GM18858 (cell line): ENCODE data around the gene NAA10.

Experiments used
- ATAC-seq: cut with Tn5 transposase; IDR thresholded peaks from one replicate; pipeline ENCODE4 v1.9.1; 2021; ENCODE audit not compliant: unreplicated experiment

Gene NAA10

DNA sequence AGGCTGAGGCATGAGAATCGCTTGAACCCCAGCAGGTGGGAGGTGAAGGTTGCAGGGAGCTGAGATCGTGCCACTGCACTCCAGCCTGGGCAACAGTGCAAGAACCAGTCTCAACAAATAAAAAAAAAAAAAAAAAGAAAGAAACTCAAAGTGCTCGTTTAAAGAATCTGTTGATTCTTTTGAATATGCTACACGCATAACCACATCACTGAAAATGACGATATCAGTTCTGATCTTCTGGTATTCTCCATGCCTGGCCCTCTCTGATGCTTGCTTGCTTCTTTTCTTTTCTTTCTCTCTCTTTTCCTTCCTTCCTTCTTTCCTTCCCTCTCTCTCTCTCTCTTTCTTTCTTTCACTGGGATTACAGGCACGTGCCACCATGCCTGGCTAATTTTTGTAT lies 23.0 kb downstream of the NAA10 start:
- no peak for ATAC-seq

DNA sequence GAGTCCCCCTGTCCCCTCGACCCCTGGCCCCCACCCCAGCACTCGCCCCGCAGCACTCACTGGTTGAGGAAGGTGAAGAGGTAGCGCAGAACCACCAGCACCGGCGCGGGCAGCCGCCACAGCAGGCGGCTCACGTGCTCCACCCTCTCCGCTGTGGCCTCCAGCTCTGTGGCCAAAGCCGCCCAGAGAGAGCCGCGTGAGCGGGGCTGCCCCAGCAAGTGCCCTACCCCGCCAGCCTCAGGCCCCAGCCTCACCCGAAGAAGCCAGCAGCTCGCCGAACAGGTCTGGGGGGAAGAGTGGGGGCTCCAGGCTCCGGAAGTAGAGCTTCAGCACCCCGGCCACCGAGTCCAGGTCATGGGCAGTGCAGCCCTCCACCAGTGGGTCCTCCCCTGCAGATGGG lies 24.4 kb downstream of the NAA10 start:
- ATAC-seq, result no peak

DNA sequence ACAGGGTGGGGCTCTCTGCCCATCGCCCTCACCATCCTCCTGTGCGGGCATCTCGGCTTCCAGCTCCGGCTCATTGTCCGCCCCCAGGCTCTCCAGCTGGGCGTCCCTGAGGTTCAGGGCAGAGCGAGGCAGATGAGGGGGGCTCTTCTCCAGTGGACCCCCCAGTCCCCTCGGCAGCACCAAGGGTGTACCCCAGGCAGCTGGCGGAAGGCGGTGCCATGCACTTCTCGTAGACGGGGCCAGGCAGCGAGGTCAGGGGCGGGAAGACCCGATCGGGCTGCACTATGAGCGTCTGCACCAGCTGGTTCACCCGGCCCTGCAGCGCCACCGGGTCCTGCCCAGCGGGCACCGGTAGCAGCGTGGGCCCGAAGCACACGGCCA lies 24.9 kb downstream of the NAA10 start:
- no peak for ATAC-seq

DNA sequence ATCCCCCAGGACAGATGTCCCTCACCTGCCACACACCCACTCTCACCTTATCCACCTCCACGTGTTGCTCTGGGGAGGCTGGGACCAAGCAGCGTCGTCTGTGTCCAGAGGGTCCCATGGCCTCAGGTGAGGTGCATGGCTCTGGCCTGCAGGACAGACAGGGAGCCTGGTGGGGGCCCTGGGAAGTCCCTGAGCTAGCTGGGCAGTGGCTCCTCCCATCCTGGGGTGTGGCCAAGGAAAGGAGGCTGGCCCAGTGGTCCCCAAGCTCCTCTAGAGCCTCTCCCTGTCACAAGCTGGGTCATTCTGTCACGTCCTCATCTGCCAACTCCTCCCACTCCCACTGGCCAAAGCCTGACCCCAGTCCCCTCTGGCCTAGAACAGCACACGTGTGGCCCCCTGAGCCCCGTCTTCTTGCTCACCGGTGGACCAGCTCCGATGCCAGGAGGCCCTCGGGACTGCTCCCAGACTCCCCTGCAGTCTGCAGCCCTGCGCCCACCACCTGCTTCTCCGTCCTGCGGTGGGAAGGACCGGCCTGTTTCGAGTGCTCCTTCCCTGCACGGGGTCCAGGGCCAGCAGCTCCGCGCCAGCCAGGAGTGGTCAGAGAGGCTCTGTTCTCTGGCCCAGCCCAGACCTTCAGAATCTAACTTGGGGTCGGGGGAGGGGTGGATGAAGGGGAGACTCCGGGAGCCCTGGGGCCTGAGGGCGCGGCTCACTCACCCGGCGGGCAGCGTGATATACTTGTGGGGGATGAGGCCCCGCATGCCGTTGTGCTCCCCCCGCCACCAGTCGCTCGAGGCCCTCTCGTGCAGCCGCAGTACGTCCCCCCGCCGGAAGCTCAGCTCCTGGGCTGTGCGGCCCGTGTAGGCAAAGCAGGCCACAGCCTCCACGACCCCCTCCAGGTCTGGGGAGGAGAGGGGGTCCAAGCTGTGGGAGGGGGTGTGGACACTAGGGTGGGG lies 25.5 kb downstream of the NAA10 start:
- no peak for ATAC-seq

DNA sequence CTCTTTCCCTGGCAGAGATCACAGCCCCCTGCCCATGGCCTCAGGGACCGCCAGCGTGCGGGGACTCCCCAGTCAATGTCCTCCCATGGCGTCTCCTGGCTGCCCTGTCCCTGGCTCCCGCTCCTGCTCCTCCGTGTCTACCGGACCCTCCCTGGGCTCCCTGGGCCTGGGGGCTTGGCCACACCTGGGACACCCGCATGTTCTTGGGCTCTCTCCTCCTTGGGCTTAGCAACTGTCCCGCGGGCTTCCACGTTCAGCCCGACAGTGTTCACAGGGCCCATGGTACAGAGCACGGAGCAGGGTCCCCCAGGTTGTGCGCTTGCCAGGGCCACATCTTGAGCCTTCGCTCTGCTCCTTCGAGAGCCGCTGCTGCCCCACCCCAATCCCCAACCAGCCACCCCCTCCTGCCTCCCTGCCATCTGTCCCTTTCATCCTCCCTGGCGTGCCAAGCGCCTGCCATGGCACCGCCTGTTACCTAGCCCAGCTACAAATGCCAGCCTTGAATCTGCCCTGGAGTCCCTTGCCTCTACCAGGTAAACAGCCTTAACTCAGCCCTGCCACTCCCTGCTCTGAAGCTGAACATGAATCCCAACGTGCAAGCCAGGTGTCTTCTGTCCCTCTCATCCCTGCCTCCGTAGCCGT lies 26.5 kb downstream of the NAA10 start:
- ATAC-seq, result no peak

DNA sequence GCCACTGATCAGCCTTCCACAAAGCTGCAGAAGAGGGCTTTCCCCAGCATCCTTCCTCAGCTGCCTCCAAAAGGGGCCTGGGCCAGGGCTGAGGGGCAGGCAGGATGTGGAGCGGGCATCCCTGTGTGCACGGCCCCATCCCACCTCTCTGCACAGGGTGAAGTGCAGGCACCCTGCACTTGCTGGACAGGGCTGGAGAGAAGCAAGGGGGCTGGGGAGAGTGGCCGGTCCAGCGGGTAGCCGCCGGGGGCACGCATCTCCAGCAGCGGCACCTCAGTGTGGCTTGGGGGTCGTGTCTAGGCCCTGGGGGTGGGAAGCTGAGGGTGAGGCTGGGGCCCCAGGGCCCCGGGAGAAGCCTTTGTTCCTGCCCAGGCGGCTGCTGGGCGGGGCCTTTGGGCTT lies 27.4 kb downstream of the NAA10 start:
- ATAC-seq, result no peak

DNA sequence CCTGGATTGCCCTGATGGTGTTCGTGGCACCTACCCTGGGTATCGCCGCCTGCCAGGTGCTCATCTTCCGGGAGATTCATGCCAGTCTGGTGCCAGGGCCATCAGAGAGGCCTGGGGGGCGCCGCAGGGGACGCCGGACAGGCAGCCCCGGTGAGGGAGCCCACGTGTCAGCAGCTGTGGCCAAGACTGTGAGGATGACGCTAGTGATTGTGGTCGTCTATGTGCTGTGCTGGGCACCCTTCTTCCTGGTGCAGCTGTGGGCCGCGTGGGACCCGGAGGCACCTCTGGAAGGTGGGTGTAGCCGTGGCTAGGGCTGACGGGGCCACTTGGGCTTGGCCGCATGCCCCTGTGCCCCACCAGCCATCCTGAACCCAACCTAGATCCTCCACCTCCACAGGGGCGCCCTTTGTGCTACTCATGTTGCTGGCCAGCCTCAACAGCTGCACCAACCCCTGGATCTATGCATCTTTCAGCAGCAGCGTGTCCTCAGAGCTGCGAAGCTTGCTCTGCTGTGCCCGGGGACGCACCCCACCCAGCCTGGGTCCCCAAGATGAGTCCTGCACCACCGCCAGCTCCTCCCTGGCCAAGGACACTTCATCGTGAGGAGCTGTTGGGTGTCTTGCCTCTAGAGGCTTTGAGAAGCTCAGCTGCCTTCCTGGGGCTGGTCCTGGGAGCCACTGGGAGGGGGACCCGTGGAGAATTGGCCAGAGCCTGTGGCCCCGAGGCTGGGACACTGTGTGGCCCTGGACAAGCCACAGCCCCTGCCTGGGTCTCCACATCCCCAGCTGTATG lies 28.5 kb downstream of the NAA10 start:
- no peak for ATAC-seq

DNA sequence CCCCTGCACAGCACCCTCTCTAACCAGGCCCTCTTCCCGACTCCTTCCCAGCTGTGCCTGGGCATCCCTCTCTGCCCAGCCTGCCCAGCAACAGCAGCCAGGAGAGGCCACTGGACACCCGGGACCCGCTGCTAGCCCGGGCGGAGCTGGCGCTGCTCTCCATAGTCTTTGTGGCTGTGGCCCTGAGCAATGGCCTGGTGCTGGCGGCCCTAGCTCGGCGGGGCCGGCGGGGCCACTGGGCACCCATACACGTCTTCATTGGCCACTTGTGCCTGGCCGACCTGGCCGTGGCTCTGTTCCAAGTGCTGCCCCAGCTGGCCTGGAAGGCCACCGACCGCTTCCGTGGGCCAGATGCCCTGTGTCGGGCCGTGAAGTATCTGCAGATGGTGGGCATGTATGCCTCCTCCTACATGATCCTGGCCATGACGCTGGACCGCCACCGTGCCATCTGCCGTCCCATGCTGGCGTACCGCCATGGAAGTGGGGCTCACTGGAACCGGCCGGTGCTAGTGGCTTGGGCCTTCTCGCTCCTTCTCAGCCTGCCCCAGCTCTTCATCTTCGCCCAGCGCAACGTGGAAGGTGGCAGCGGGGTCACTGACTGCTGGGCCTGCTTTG lies 29.2 kb downstream of the NAA10 start:
- ATAC-seq, result no peak

DNA sequence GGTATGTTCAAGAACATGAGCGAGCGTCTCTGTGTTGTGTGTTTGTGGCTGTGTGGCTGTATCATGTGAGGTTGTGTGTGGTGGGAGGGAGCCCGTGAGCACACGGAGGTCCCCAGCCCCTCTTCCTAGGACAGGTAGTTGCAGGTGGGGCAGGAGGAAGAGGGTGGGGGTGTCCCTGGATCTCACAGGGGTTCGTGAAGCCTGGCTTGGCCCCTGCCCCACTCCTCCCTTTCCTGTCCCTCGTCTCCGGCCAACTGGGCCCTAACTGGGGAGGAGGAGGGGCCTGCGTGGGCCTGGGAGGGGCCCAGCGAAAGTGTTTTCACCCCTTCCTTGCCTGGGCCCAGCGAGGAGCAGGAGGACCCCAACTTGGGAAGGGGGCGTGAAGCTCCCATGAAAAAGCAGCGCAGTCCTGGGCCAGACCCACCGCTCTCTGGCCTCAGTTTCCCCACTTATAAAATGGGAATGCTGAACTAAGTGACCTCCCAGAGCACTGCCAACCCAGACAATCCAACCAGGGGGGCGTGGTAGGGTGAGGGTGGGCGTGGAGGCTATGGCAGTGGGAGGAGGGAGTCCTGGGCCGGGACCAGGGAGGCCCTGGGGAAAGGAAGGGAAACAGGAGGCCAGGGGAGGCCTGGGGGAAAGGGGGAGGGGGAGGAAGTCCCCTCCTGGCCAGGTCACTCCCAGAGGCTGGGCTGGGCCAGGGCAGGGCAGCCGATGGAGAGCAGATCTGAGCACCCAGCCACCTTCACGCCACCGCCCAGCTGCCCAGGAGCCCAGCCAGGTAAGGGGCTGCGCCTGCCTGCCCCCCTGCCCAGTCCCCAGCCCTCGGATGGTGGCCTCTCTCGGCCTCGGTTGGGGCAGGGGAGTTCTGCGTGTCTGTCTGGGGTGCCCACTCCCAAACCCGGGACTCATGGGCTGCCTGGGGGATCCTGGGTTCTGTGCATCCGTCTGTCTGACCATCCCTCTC lies 30.6 kb downstream of the NAA10 start, which contains the start of gene AVPR2:
Gene AVPR2 (plus strand): TSS at position 683 of the 967 bp plus-strand sequence. CDS start 473 bp downstream, outside the sequence.
- ATAC-seq, result no peak

DNA sequence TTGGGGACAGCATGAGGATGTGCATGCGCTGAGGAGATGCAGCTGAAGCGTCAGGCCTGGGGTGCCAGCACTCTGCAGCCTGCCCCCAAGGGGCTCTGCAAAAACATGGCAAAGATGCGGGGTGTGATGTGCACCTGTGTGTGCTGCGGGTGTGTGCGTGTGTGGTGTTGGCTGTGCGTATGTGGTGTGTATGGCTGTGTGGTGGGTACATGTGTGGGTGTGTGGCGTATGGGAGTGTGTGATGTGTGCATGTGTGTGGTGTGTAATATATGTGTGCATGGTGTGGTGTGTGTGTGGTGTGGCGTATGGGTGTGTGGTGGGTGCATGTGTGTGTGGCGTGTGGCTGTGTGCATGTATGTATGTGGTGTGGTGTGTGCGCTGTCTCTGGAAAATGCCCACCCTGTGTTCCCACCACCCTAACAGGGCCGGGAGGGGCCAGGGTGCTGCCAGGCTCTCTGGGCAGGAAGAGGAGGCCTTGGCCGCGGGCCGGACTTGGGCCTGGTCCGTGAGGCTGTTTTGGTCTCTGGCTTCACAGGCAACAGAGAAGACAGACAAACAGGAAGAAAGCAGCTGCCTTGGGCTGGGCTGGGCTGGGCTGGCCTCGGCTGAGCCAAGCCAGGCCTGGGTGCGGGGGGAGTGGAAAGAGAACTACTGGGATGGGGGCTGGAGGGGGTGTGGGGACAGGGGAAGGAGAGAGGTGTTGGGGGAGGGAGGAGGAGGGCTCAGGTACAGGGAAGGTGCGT lies 31.4 kb downstream of the NAA10 start:
- no peak for ATAC-seq

DNA sequence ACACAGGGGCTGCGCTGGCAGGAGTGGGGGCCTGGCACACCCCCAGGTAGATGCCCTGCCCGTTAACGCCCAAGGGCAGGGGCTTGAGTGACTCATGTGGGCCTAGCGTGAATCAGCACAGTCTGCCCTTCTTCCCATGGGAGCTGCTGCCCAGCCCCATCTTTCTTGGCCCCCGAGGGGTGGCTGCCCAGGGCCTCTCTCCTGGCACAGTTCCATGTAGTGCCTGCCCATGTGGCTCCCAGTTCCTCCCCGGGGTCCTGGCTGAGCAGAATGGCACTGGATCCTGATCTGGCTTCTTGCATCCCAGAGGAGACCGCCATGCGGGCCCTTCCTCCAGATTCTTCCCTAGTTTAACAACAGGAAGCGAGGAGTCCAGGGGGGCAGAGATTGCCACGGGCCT lies 32.5 kb downstream of the NAA10 start:
- ATAC-seq, result no peak

DNA sequence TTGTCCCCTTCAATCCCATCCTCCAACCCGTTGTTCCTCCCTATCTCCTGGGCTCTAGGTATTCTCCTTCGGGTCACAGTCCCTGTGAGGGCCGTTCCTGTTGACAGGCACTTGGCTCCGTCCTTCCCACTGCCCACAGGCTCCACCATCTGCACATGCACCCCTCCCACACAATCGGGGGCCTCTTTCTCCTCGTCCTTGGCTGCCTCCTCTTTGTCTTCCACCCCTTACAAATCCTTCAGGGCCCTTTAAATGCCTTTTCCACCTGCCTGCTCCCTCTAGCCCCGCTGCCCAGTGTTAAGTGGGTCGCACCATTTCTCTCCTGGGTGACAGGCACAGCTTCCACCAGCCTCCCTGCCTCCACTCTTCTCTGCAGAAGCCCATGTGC lies 33.1 kb downstream of the NAA10 start:
- no peak for ATAC-seq

DNA sequence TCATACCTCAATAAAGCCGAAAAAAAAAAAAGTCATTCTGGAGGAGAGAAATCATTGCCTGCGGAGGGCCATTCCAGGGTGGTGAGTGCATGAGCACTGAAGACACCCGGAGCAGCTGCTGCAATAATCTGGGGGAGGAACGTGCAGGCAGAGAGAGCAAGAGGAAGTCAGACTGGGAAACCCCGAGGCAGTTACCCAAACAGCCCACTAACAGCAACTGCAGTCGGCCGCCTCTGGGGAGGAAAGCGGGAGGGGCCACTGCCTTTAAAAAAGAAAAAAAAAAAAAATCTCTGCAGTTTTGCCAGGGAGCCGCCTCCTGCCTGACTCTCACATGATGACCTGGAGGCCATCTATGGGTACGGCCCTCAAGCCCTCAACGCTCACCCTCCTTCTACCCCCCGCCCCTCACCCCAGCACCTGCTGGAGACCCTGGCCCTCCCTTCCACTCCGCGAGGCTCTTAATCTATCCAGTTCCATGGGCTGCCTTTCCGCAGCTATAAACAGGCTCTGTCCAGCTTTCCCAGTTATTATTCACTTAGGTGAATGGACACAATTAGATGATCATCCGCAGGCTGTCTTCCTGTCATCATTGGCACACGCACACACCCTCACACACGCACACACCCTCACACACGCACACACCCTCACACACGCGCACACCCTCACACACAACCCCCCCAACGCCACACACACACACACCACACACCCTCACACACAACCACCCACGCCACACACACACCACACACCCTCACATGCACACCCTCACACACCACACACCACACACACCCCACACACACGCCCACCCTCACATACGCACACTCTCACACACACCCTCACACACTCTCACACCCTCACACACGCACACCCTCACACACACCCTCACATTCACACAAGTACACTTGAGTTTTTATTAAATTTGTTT lies 33.7 kb downstream of the NAA10 start:
- peak; percentile 65 for ATAC-seq

DNA sequence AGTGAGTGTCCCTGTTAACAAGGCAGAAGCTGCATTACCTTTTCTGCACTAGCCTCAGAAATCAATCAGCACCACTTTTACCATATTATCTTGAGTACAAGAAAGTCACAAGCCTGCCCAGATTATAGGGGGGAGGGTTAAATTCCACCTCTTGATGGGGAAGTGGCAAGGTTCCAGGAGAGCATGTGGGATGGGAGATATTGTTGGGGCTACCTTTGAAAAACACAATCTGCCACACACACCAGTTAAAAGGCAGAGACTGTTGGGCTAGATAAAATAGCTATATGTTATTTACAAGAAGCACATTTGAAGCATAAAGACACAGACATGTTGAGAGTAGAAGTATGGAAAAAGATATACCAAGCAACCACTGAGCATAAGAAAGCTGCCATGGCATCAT lies 36.9 kb downstream of the NAA10 start:
- no peak for ATAC-seq

DNA sequence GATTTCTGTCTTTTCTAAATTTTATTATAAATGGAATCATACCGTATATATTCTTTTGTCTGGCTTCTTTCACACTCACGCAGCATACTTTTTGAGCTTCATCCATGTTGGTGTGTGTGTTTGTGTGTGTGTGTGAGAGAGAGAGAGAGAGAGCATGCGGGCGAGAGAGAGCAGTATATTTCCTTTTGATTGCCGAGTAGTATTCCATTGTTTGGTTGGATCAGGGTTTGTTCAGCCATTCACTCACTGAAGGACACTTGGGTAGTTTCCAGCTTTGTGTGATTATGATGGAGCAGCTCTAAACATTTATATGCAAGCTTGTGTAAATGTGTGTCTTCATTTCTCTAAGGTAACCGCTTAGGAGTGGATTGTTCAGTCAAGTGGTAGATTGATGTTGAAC lies 45.7 kb downstream of the NAA10 start:
- no peak for ATAC-seq

DNA sequence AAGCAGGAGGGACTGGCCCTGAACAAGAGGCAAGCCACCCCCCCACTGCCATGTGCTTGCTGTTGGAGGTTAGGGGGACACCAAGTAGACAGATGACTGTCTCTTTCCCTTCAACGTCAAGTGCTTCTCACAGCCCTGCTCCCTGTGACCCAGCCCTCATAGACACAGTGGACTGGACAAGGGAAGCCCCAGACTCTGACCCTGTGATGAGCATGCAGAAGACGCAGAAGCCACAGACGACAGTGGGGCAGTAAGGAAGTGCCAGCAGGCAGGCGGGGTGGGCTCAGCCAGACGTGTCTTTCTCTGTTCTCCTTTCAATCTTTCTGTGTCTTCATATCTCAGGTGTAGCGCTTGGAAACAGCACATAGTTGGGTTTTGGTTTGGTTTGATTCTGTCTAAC lies 46.5 kb downstream of the NAA10 start:
- no peak for ATAC-seq

DNA sequence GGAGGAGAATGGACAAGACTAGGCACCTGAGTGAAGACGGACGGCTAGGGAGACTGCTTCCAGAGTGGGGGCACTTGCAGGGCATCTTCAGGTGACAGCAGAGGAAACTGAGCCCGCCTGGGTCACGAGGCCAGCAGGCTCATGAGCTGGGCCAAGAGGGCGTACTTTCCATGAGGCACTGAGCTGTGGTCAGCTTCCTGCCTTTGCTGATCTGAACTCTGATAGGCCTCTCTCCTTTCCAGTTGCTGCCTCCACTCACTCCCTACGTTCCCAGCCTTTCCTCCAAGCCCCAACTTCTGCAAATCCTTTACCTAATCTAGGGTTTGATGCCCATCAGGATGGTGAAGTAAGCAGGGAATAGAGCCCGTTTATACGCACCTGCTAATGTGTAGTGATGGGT lies 47.5 kb downstream of the NAA10 start:
- ATAC-seq, result no peak

DNA sequence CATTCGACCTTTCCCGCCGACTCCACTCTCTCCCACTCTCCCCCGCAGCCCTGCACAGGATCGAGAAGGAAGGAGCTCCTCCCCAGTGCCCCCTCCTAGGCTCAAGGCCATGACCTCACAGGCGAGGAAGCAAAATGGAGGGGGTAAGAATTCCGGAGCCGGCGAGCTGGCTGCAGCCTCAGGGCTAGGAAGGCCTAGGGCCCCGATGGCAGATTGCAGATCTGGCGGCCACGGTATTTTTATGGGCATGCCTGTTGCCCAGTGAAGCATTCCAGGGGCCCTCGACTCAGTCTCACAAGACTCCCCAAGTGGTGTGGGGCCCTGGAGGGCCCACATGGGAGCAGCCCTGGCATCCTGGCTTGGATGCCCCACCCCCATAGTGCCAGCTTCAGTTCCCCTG lies 47.9 kb downstream of the NAA10 start:
- ATAC-seq, result no peak
